ENCODE measurements around the gene ATP2C2. TPM values are rescaled to one million over a fixed set of nuclear protein-coding genes. Genes with fewer than 3 reads are reported as not detected.

The ATP2C2 gene
- total RNA-seq, 1 experiment from 2014 or later = 0.67 TPM

DNA sequence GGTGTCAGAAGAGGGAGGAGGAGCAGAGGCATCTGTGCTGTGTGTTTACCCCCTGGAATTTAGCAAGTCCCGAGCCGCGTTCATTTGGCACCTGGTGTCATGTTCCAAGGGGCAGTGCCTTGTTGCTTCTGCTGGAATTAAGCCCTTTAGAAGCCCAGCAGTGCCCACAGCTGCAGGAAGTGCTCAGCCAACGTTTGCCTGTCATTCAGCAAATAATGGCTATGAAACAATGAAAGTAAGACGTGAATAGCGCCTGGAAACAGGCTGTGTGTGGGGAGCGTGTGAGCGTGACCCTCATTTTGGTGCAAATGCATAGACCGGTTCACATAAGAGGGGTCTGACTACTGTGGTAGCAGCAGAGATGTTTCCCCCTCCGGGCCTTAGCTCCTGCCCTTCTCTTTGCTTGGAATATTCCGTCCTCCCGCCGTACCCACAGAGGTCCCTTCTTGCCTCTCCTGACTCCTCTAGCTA, 5.8 kb upstream of the ATP2C2 start:
- H3K4me1 ChIP-seq (ENCODE audit: control insufficient read depth, insufficient read depth, low read length) = no peaks in the 10 kb centered on the region
- no TSS peak for BruUV-seq (replicated peaks)
- POLR2A ChIA-PET = no interaction called here

DNA sequence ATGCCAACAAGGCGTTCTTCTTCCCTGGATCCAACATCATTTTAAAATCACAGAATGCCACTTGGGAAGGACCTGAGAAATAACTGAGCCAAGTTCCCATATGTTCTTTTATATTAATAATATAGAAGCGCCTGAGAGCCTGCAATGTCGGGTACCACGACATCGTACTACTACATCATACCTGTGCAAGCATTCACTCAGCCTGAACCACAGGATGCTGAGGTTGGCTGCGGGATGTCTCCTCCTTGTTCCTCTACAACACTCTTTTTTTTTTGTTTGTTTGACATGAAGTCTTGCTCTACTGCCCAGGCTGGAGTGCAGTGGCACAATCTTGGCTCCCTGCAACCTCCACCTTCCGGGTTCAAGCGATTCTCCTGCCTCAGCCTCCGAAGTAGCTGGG, 2.1 kb upstream of the ATP2C2 start:
- intact Hi-C loops (cut with micrococcal nuclease; ENCODE audit: unreplicated experiment) (no loop called here), in situ Hi-C loops (cut with HindIII; ENCODE audit: low pct_unique_long_range_greater_than_20kb, low sequenced_read_pairs) (no loop called here)
- ATAC-seq (no peak), DNase-seq (ENCODE audit: low read depth, low spot score) (no peak)
- Histone ChIP-seq H3K36me3 (ENCODE audit: control insufficient read depth, insufficient read depth, low read length) (peaks cover 2% of the 10 kb centered on the region; the same call in 1 of the 2 replicates), H3K4me1 (ENCODE audit: control insufficient read depth, insufficient read depth, low read length) (0 out of 2 replicates have a peak, but pooled peaks cover 4% of the 10 kb centered on the region), H3K27me3 (ENCODE audit: control insufficient read depth, insufficient read depth, low read length) (peaks cover 7% of the 10 kb centered on the region; the same call in 1 of the 2 replicates), H3K27ac (ENCODE audit: low read length) (no peak overlapping the region), H3K4me3 (ENCODE audit: low read depth in 2 of 2, low read length in 2 of 2) (no peak overlapping the region), H3K9me3 (ENCODE audit: control insufficient read depth, insufficient read depth, low read depth, low read length) (no peaks in the 10 kb centered on the region)
- no peak for TF ChIP-seq POLR2AphosphoS5 (IDR thresholded peaks at IDR 0.05; ENCODE audit: low read depth, low read length)
- TF ChIP-seq SIN3A (IDR thresholded peaks at IDR 0.05; ENCODE audit: borderline replicate concordance, insufficient read depth, low read depth, low read length) = no peak
- BruUV-seq (replicated peaks) = no TSS peak
- ChIA-PET CTCF (no interaction called here), POLR2A (no interaction called here)

More for the DNA sequence above, 5.8 kb upstream of the ATP2C2 start:
- DNase-seq (ENCODE audit: low read depth, low spot score) (no peak), ATAC-seq (no peak)
- TF ChIP-seq POLR2AphosphoS5 (IDR thresholded peaks at IDR 0.05; ENCODE audit: low read depth, low read length) (no peak), TCF7L2 (IDR thresholded peaks at IDR 0.05; ENCODE audit: low read depth, low read length) (no peak), REST (IDR thresholded peaks at IDR 0.05; ENCODE audit: insufficient read depth in 1 of 2, low read depth in 2 of 2, low read length in 1 of 2) (no peak), SIN3A (IDR thresholded peaks at IDR 0.05; ENCODE audit: borderline replicate concordance, insufficient read depth, low read depth, low read length) (no peak)
- TF ChIP-seq, protein P1, sequence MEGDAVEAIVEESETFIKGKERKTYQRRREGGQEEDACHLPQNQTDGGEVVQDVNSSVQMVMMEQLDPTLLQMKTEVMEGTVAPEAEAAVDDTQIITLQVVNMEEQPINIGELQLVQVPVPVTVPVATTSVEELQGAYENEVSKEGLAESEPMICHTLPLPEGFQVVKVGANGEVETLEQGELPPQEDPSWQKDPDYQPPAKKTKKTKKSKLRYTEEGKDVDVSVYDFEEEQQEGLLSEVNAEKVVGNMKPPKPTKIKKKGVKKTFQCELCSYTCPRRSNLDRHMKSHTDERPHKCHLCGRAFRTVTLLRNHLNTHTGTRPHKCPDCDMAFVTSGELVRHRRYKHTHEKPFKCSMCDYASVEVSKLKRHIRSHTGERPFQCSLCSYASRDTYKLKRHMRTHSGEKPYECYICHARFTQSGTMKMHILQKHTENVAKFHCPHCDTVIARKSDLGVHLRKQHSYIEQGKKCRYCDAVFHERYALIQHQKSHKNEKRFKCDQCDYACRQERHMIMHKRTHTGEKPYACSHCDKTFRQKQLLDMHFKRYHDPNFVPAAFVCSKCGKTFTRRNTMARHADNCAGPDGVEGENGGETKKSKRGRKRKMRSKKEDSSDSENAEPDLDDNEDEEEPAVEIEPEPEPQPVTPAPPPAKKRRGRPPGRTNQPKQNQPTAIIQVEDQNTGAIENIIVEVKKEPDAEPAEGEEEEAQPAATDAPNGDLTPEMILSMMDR (IDR thresholded peaks at IDR 0.05) = no peak
- H3K27me3 ChIP-seq (ENCODE audit: control insufficient read depth, insufficient read depth, low read length) = peaks cover 4% of the 10 kb centered on the region; the same call in 1 of the 2 replicates
- H3K27ac ChIP-seq (ENCODE audit: low read length) = no peak overlapping the region
- H3K9me3 ChIP-seq (ENCODE audit: control insufficient read depth, insufficient read depth, low read depth, low read length) = no peaks in the 10 kb centered on the region
- in situ Hi-C loops (cut with HindIII; ENCODE audit: low pct_unique_long_range_greater_than_20kb, low sequenced_read_pairs) (no loop called here), intact Hi-C loops (cut with micrococcal nuclease; ENCODE audit: unreplicated experiment) (no loop called here)
- CTCF ChIA-PET = interaction anchor here (0.7 kb wide), 1 partner anchor 54 kb away, joined by 7 read pairs; no protein-coding TSS in a partner anchor
- no peak overlapping the region for H3K4me3 ChIP-seq (ENCODE audit: low read depth in 2 of 2, low read length in 2 of 2)
- H3K36me3 ChIP-seq (ENCODE audit: control insufficient read depth, insufficient read depth, low read length) = no peaks in the 10 kb centered on the region

GRCh38 chr16:84367297-84367680, 1.0 kb upstream of the ATP2C2 start:
- peaks cover 7% of the 10 kb centered on the region; the same call in 1 of the 2 replicates for H3K27me3 ChIP-seq (ENCODE audit: control insufficient read depth, insufficient read depth, low read length)
- DNase-seq (ENCODE audit: low read depth, low spot score) = no peak
- intact Hi-C loops (cut with micrococcal nuclease; ENCODE audit: unreplicated experiment) (no loop called here), in situ Hi-C loops (cut with HindIII; ENCODE audit: low pct_unique_long_range_greater_than_20kb, low sequenced_read_pairs) (no loop called here)
- ChIA-PET POLR2A (no interaction called here), CTCF (no interaction called here)
- H3K9me3 ChIP-seq (ENCODE audit: control insufficient read depth, insufficient read depth, low read depth, low read length) = no peaks in the 10 kb centered on the region
- no peak for ATAC-seq
- BruUV-seq (replicated peaks) = no TSS peak
- H3K4me3 ChIP-seq (ENCODE audit: low read depth in 2 of 2, low read length in 2 of 2) = no peak overlapping the region
- H3K27ac ChIP-seq (ENCODE audit: low read length) = no peak overlapping the region
- TF ChIP-seq SIN3A (IDR thresholded peaks at IDR 0.05; ENCODE audit: borderline replicate concordance, insufficient read depth, low read depth, low read length) = no peak
- peaks cover 2% of the 10 kb centered on the region; the same call in 1 of the 2 replicates for H3K36me3 ChIP-seq (ENCODE audit: control insufficient read depth, insufficient read depth, low read length)
- H3K4me1 ChIP-seq (ENCODE audit: control insufficient read depth, insufficient read depth, low read length) = 0 out of 2 replicates have a peak, but pooled peaks cover 4% of the 10 kb centered on the region

Data from Panc1 (cell line).